Uterus (tissue), 4 donors: ENCODE measurements around the gene LRATD1. TPM values are rescaled to one million over a fixed set of nuclear protein-coding genes. Genes with fewer than 3 reads are reported as not detected.

Experiments used
- DNase-seq, 2 donors: peaks; one replicate each; pipeline ENCODE4 v3.0.0-alpha.2; 2019 to 2020
- H3K27ac ChIP-seq, 2 donors: fragments of 200-600 bp; sonication (generic); 1 replicate in 1 of 2; 2 replicates in 1 of 2; pipeline ENCODE4 v1.5.1; 2016 to 2018
- H3K27me3 ChIP-seq, 2 donors: fragments of 200-600 bp; sonication (generic); one replicate each; pipeline ENCODE4 v1.5.1; 2018 to 2019; ENCODE audit warnings: control low read depth in 1 of 2
- H3K36me3 ChIP-seq, 2 donors: fragments of 200-600 bp; sonication (generic); one replicate each; pipeline ENCODE4 v1.5.1; 2019; ENCODE audit warnings: control low read depth in 1 of 2
- H3K4me1 ChIP-seq, 2 donors: fragments of 200-600 bp; sonication (generic); one replicate each; pipeline ENCODE4 v1.5.1; 2018 to 2019; ENCODE audit warnings: control low read depth in 1 of 2
- H3K4me3 ChIP-seq, 2 donors: fragments of 200-600 bp; sonication (generic); 1 replicate in 1 of 2; 2 replicates in 1 of 2; pipeline ENCODE4 v1.5.1; 2018 to 2019; ENCODE audit warnings: mild to moderate bottlenecking in 1 of 2
- H3K9me3 ChIP-seq, 2 donors: fragments of 200-600 bp; sonication (generic); one replicate each; pipeline ENCODE4 v1.5.1; 2019; ENCODE audit warnings: control low read depth in 1 of 2
- POLR2A ChIP-seq, 2 donors: fragments of 450-650 bp; IDR thresholded peaks; one replicate each; pipeline ENCODE4 v1.6.1; 2016; ENCODE audit warnings: antibody characterized with exemption in 2 of 2, mild to moderate bottlenecking in 1 of 2, moderate library complexity in 1 of 2
- intact Hi-C: fragments of 100-400 bp; cut with DNase I; formaldehyde crosslinking; loops from one replicate; pipeline ENCODE4 v1.15.1; 2023; ENCODE audit warnings: low total_unique reads
- total RNA-seq, 4 donors: library from RNA; depleted of rRNA in 3 of 4; stranded (reverse); fragments of >200 nt in 3 of 4; gene quantifications; one replicate each; pipeline versions ENCODE4 v1.1.0 to v1.2.4, GENCODE V29; 2014 to 2023
- TF ChIP-seq, protein P1 (sequence below), 4 experiments: fragments of 200-600 bp in 2 of 4; fragments of 450-650 bp in 2 of 4; sonication (generic) in 2 of 4; IDR thresholded peaks; one replicate each; pipeline ENCODE4 v1.5.1; 2016 to 2019; ENCODE audit warnings: antibody characterized with exemption in 4 of 4, mild to moderate bottlenecking in 2 of 4, moderate library complexity in 1 of 4
- donor health status: DM: yes; HTN: yes; CAD: no.

Gene LRATD1
- total RNA-seq, 4 donors from 2014 or later: 5.1 to 14.1 (median 10.3) TPM

DNA sequence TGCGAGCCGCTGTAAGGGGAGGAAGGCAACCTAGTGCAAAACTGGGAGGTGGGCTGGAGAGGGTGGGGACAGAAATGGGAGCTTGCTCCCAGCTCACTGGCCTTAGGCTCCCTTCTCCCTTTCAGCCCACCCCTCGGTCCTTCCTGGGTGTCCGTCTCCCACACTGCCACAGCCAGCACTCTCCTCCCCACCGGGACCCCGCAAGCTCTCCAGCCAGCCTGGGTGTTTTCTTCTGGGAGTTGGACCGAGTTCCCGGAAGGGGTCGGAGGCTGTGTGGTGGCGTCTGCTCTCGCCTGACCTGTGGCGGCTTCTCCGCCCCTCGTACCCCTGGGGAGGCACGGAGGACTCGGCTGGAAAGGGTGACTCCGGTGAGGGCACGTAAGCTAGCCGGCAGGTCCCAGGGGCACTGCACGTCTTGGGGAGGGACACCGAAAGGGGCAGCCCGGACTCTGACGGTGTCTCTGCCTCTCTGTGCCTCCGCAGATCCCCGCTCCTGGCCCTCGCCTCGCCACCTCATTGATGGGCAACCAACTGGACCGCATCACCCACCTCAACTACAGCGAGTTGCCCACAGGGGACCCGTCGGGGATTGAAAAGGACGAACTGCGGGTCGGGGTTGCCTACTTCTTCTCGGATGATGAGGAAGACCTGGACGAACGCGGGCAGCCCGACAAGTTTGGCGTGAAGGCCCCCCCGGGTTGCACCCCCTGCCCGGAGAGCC, 1.1 kb downstream of the LRATD1 start:
- H3K36me3 ChIP-seq: no peaks in the 10 kb centered on the region
- H3K9me3 ChIP-seq: no peaks in the 10 kb centered on the region
- H3K4me3 ChIP-seq: peak overlapping the region; percentile 10 to 56
- intact Hi-C loops: no loop called here
- H3K4me1 ChIP-seq: no peaks in the 10 kb centered on the region
- no peaks in the 10 kb centered on the region for H3K27me3 ChIP-seq
- peak overlapping the region in 1 of 2 donors; percentile 91 for H3K27ac ChIP-seq
- TF ChIP-seq POLR2A (IDR thresholded peaks at IDR 0.05): no peak
- TF ChIP-seq, protein P1, sequence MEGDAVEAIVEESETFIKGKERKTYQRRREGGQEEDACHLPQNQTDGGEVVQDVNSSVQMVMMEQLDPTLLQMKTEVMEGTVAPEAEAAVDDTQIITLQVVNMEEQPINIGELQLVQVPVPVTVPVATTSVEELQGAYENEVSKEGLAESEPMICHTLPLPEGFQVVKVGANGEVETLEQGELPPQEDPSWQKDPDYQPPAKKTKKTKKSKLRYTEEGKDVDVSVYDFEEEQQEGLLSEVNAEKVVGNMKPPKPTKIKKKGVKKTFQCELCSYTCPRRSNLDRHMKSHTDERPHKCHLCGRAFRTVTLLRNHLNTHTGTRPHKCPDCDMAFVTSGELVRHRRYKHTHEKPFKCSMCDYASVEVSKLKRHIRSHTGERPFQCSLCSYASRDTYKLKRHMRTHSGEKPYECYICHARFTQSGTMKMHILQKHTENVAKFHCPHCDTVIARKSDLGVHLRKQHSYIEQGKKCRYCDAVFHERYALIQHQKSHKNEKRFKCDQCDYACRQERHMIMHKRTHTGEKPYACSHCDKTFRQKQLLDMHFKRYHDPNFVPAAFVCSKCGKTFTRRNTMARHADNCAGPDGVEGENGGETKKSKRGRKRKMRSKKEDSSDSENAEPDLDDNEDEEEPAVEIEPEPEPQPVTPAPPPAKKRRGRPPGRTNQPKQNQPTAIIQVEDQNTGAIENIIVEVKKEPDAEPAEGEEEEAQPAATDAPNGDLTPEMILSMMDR (IDR thresholded peaks at IDR 0.05): no peak
- DNase-seq: peak; percentile 13 to 18

DNA sequence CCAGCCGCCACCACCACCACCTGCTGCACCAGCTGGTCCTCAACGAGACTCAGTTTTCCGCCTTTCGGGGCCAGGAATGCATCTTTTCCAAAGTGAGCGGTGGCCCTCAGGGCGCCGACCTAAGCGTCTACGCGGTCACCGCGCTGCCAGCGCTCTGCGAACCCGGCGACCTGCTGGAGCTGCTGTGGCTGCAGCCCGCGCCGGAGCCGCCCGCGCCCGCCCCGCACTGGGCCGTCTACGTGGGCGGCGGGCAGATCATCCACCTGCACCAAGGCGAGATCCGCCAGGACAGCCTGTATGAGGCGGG, 1.6 kb downstream of the LRATD1 start:
- DNase-seq: no peak
- intact Hi-C loops: no loop called here
- no peaks in the 10 kb centered on the region for H3K4me1 ChIP-seq
- no peaks in the 10 kb centered on the region for H3K27me3 ChIP-seq
- peak overlapping the region; percentile 84 to 91 for H3K27ac ChIP-seq
- H3K36me3 ChIP-seq: no peaks in the 10 kb centered on the region
- H3K9me3 ChIP-seq: no peaks in the 10 kb centered on the region
- peak overlapping the region; percentile 48 to 56 for H3K4me3 ChIP-seq
- no peak for TF ChIP-seq POLR2A (IDR thresholded peaks at IDR 0.05)
- TF ChIP-seq, protein P1 (IDR thresholded peaks at IDR 0.05): no peak

DNA sequence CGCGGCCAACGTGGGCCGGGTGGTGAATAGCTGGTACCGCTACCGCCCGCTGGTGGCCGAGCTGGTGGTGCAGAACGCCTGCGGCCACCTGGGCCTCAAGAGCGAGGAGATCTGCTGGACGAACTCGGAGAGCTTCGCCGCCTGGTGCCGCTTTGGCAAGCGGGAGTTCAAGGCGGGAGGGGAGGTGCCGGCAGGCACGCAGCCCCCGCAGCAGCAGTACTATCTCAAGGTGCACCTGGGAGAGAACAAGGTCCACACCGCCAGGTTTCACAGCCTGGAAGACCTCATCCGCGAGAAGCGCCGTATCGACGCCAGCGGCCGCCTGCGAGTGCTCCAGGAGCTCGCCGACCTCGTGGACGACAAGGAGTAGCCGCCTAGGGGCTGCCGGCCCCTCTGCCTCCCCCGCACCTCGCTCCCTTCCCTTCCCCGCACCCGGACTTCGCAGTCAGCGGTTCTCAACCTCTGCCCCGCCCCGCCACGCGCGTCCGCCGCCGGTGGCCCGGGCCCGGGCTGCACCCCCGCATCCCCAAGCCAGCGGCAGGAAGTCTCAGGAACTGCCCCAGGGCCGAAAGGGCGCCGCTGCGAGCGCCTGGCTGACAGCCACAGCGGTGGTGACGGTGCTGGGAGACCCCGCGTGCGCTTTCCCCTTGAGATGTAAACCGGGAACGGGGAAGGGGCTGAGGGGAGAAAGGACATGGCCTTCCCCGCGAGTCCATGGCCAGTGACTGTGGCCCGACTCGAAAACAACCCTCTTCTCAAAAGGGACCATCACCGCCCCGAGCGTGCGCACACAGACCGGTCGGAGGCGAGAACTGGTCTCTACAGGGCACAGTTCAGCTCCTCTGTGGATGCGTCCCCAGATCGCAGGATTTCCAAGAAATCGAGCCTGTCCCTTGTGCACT, 2.2 kb downstream of the LRATD1 start:
- no peaks in the 10 kb centered on the region for H3K36me3 ChIP-seq
- H3K27ac ChIP-seq: peak overlapping the region; percentile 84 to 91
- no peaks in the 10 kb centered on the region for H3K9me3 ChIP-seq
- no peaks in the 10 kb centered on the region for H3K27me3 ChIP-seq
- H3K4me3 ChIP-seq: peak overlapping the region; percentile 48 to 56
- H3K4me1 ChIP-seq: no peaks in the 10 kb centered on the region
- DNase-seq: peak; percentile 72
- intact Hi-C loops: no loop called here
- TF ChIP-seq POLR2A (IDR thresholded peaks at IDR 0.05): peak in 1 of 2 donors; percentile 24
- TF ChIP-seq, protein P1 (IDR thresholded peaks at IDR 0.05): peak; percentile 54 to 79 (median 66)

DNA sequence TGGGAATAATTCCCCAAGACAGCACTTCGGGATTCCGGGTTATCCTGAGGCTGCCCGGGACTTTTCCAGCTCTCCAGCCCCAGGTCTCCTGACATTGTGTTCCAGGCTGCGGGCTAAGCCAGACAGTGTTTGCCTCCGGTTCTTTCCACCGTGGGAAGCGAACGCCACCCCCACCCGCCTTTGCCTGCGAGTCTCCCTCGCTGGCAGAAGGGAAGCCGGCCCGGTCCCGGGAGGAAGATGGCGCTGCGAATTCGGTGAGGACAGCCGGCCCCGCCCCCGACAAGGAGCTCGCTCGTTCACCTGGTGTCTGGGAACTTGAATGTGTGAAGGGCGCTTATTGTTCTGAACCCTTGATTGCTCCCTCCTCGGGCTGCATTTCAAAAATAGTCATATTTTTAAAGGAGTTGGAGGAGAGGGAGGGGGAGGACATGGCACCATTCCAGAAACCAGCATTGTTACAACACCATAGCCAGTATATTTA, 2.9 kb downstream of the LRATD1 start:
- no peaks in the 10 kb centered on the region for H3K4me1 ChIP-seq
- intact Hi-C loops: no loop called here

More for the DNA sequence above, 2.9 kb downstream of the LRATD1 start:
- Histone ChIP-seq H3K27me3 (no peaks in the 10 kb centered on the region), H3K4me3 (peak overlapping the region; percentile 48 to 56), H3K36me3 (no peaks in the 10 kb centered on the region), H3K27ac (peak overlapping the region; percentile 84 to 91), H3K9me3 (no peaks in the 10 kb centered on the region)
- DNase-seq: peak; percentile 67 to 68
- TF ChIP-seq, protein P1 (IDR thresholded peaks at IDR 0.05): peak in 1 of 4 experiments; percentile 26
- TF ChIP-seq POLR2A (IDR thresholded peaks at IDR 0.05): peak in 1 of 2 donors; percentile 12
